Measurements from ENCODE around the gene FGG.

FGG gene

DNA sequence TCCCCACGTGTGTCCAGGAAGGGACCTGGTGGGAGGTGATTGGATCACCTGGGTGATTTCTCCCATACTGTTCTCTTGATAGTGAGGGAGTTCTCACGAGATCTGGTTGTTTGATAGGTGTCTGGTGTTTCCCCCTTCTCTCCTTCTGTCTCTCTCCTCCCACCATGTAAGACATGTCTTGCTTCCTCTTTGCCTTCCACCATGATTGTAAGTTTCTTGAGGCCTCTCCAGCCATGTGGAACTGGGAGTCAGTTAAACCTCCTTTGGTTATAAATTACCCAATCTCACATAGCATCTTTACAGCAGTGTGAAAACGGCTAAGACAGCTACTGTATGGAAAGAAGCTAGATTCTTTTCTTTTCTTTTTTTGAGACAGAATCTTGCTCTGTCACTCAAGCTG, 21.6 kb upstream of the FGG start:
- H3K4me3 ChIP-seq (ENCODE audit: low read depth, low read length), result no peak overlapping the region
- DNase-seq (ENCODE audit: low read depth), result no peak
- TF ChIP-seq, protein P1, sequence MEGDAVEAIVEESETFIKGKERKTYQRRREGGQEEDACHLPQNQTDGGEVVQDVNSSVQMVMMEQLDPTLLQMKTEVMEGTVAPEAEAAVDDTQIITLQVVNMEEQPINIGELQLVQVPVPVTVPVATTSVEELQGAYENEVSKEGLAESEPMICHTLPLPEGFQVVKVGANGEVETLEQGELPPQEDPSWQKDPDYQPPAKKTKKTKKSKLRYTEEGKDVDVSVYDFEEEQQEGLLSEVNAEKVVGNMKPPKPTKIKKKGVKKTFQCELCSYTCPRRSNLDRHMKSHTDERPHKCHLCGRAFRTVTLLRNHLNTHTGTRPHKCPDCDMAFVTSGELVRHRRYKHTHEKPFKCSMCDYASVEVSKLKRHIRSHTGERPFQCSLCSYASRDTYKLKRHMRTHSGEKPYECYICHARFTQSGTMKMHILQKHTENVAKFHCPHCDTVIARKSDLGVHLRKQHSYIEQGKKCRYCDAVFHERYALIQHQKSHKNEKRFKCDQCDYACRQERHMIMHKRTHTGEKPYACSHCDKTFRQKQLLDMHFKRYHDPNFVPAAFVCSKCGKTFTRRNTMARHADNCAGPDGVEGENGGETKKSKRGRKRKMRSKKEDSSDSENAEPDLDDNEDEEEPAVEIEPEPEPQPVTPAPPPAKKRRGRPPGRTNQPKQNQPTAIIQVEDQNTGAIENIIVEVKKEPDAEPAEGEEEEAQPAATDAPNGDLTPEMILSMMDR (IDR thresholded peaks at IDR 0.05; ENCODE audit: insufficient read depth, low read depth, low read length, missing control alignments), result no peak

DNA sequence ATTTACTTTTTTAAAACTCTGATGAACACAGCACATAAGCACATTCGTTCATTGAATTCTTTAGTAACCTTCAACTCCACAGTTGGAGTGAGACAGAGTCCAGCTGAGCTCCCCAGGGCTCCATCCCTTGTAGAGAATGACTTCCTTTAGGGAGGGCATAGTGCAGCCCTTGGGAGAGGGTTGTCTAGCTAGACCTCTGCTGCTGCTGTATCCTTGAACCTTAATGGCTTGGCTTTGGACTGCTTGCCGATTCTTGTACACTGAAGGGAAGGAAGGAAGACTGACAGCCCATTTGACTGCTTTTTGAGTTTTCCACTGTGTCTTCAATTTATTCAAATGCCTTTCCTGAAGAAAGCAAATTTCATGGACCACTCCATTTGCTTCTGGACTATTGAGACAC, 19.4 kb upstream of the FGG start:
- DNase-seq (ENCODE audit: low read depth), result no peak
- no peak overlapping the region for H3K4me3 ChIP-seq (ENCODE audit: low read depth, low read length)
- TF ChIP-seq, protein P1 (IDR thresholded peaks at IDR 0.05; ENCODE audit: insufficient read depth, low read depth, low read length, missing control alignments), result no peak

DNA sequence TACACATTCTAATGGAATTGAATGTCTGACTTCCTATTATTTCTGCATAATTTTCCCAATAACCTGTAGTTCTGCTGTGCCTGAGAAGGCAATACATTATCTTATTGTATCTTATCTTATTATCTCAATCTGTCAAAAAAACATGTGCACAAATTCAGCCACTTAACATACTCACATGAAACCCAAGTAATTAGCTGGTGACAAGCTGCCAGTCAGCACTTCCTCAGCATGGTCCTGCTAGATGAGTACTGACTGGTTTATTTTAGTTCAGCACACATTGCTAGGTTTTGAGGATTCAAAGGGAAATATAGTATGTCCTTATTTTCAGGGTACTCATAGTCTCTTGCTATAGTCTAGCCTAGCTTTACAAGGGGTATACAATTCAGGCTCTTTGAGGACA, 17.9 kb upstream of the FGG start:
- TF ChIP-seq, protein P1 (IDR thresholded peaks at IDR 0.05; ENCODE audit: insufficient read depth, low read depth, low read length, missing control alignments), result no peak
- no peak overlapping the region for H3K4me3 ChIP-seq (ENCODE audit: low read depth, low read length)
- no peak for DNase-seq (ENCODE audit: low read depth)

DNA sequence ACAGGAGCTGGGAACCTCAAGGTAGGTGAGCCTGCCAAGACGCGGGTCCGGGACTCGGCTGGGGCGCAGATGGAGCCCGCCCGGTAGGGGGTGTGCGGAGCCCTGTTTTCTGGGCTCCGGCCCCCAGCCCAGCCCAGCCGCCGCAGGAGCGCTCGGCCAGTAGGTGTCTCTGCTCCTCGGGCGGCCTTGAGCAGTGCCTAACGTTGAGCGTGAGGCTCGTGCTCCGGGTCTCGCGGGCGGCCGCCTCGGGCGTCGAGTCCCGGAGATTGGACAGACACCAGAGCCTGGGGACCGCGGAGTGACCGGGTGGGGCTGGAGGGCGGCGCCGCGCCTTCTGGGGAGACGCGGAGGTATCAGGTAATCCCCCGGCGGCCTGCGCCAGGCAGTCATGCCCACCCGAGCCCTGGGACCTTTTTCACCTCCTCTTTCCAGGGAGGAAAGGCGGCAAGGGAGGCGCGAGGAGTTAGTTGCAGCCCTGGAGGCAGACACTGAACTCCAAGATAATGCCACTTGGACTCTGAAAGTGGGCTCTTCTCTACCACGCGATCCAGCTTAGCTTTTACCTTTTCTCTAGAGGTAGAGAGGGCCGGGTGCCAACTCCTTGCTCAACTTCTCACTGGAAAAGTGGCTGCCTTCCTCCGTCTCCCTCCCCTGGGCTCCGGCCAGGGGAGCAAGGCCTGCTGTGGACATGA, 14.5 kb upstream of the FGG start:
- peak; percentile 70 for DNase-seq (ENCODE audit: low read depth)
- no peak overlapping the region for H3K4me3 ChIP-seq (ENCODE audit: low read depth, low read length)
- TF ChIP-seq, protein P1 (IDR thresholded peaks at IDR 0.05; ENCODE audit: insufficient read depth, low read depth, low read length, missing control alignments), result peak; percentile 57

DNA sequence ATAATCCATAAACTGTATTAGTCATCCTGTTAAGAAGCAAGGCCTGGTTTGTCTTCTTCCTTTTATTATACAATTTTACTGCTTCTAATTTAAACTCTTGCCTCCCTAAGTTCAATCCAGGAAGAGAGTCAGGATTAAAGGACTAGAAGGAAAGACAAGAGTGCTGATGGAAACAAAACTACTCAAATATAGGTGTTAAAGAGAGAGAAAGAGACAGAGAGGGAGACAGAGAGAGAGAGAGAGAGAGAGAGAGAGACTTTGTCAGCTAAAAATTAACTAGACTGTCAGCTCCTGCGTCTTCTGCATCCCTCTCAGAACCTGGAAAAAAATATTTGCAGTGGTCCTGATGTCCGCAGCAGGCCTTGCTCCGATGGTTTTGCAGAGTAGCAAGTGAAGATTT, 13.5 kb upstream of the FGG start:
- no peak overlapping the region for H3K4me3 ChIP-seq (ENCODE audit: low read depth, low read length)
- no peak for DNase-seq (ENCODE audit: low read depth)
- TF ChIP-seq, protein P1 (IDR thresholded peaks at IDR 0.05; ENCODE audit: insufficient read depth, low read depth, low read length, missing control alignments), result no peak

DNA sequence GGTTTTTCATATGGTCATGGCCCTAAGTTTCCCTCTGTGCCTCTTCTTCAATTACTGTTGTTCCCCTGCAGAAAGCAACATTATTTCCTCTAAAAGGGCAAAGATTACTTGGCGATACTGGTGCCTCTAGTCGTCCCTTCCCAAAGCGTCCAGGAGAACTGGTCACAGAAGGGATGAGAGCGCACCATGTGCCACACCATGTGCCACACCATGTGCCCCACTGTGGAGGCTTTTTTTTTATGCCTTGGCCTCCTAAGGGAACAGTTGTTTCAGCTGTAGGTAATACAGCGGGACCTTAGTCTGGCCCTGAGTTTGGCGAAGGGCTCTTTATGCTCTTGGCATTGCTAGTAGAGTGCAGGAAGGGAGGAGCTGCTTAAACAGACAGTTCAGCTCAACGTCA, 11.5 kb upstream of the FGG start:
- no peak for DNase-seq (ENCODE audit: low read depth)
- H3K4me3 ChIP-seq (ENCODE audit: low read depth, low read length), result no peak overlapping the region
- TF ChIP-seq, protein P1 (IDR thresholded peaks at IDR 0.05; ENCODE audit: insufficient read depth, low read depth, low read length, missing control alignments), result no peak

DNA sequence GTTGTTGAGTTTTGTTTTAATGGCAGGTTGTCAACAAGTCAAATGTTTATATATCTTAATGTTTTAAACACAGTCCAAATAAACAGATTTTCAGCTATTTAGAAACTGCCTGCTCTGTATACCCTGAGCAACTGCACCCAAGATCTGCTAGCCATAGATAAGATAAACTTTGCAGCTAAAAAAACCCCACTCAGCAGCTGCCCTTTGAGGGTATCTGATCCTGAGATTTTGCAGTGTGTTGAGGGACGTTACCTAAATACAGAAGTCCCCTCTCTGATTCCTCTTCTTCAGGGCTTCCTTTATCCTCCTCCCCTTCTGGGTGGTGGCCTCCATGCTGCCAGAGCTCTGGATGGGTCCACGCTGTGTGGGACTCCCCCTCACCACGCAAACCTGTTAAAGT, 11.0 kb upstream of the FGG start:
- TF ChIP-seq, protein P1 (IDR thresholded peaks at IDR 0.05; ENCODE audit: insufficient read depth, low read depth, low read length, missing control alignments), result no peak
- no peak for DNase-seq (ENCODE audit: low read depth)
- no peak overlapping the region for H3K4me3 ChIP-seq (ENCODE audit: low read depth, low read length)

All from GM12865 (cell line).